Panc1 (cell line): ENCODE results near the gene GREB1L.

ENCODE experiments used
- POLR2AphosphoS5 ChIP-seq: IDR thresholded peaks from 2 replicates; pipeline ENCODE4 v1.6.1; 2012; ENCODE audit warnings: mild to moderate bottlenecking, low read depth, low read length, moderate library complexity
- SIN3A ChIP-seq: IDR thresholded peaks from 2 replicates; pipeline ENCODE4 v1.6.1; 2012; ENCODE audit warnings: low read depth, mild to moderate bottlenecking, low read length, moderate library complexity, borderline replicate concordance; ENCODE audit not compliant: insufficient read depth
- TCF7L2 ChIP-seq: IDR thresholded peaks from 2 replicates; pipeline ENCODE4 v1.6.1; 2011; ENCODE audit warnings: mild to moderate bottlenecking, low read depth, low read length, inconsistent platforms
- TF ChIP-seq, protein P1 (sequence below): fragments of 450-650 bp; IDR thresholded peaks from 2 replicates; pipeline ENCODE4 v1.5.1; 2017; ENCODE audit warnings: mild to moderate bottlenecking
- TF ChIP-seq, protein P2 (sequence below), 2 experiments: IDR thresholded peaks; 2 replicates each; pipeline ENCODE4 v1.6.1; 2011 to 2012; ENCODE audit warnings: low read depth in 2 of 2, control low read depth in 1 of 2, low read length in 1 of 2, mild to moderate bottlenecking in 1 of 2, moderate library complexity in 1 of 2; ENCODE audit not compliant: insufficient read depth in 1 of 2

DNA sequence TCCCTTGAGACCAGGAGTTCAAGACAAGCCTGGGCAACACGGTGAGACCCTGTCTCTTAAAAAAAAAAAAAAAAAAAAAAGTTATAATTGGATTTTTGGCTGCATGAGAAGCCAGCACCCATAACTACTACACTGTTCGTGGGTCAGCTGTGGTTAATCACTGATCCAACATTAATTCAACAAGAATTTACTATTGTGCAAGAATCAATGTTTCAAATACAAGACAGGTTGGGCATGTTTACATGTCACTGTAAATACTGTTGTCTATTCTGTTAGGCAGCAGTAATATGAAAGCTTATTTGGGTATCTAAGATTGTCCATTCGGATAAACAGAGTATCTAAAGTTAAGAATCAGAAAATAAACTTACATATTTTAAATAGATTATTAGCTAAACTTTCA is 296.2 kb downstream of the GREB1L start:
- TF ChIP-seq, protein P1, sequence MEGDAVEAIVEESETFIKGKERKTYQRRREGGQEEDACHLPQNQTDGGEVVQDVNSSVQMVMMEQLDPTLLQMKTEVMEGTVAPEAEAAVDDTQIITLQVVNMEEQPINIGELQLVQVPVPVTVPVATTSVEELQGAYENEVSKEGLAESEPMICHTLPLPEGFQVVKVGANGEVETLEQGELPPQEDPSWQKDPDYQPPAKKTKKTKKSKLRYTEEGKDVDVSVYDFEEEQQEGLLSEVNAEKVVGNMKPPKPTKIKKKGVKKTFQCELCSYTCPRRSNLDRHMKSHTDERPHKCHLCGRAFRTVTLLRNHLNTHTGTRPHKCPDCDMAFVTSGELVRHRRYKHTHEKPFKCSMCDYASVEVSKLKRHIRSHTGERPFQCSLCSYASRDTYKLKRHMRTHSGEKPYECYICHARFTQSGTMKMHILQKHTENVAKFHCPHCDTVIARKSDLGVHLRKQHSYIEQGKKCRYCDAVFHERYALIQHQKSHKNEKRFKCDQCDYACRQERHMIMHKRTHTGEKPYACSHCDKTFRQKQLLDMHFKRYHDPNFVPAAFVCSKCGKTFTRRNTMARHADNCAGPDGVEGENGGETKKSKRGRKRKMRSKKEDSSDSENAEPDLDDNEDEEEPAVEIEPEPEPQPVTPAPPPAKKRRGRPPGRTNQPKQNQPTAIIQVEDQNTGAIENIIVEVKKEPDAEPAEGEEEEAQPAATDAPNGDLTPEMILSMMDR: no peak
- TF ChIP-seq SIN3A (no peak), POLR2AphosphoS5 (no peak), TCF7L2 (no peak)
- TF ChIP-seq, protein P2, sequence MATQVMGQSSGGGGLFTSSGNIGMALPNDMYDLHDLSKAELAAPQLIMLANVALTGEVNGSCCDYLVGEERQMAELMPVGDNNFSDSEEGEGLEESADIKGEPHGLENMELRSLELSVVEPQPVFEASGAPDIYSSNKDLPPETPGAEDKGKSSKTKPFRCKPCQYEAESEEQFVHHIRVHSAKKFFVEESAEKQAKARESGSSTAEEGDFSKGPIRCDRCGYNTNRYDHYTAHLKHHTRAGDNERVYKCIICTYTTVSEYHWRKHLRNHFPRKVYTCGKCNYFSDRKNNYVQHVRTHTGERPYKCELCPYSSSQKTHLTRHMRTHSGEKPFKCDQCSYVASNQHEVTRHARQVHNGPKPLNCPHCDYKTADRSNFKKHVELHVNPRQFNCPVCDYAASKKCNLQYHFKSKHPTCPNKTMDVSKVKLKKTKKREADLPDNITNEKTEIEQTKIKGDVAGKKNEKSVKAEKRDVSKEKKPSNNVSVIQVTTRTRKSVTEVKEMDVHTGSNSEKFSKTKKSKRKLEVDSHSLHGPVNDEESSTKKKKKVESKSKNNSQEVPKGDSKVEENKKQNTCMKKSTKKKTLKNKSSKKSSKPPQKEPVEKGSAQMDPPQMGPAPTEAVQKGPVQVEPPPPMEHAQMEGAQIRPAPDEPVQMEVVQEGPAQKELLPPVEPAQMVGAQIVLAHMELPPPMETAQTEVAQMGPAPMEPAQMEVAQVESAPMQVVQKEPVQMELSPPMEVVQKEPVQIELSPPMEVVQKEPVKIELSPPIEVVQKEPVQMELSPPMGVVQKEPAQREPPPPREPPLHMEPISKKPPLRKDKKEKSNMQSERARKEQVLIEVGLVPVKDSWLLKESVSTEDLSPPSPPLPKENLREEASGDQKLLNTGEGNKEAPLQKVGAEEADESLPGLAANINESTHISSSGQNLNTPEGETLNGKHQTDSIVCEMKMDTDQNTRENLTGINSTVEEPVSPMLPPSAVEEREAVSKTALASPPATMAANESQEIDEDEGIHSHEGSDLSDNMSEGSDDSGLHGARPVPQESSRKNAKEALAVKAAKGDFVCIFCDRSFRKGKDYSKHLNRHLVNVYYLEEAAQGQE (IDR thresholded peaks at IDR 0.05; ENCODE audit: insufficient read depth in 1 of 2, low read depth in 2 of 2, low read length in 1 of 2): no peak
